ENCODE data around the gene SPACA4.

Gene SPACA4

GRCh38 chr19:48578891-48579290 is 27.7 kb upstream of the SPACA4 start:
- H3K4me1 Mint-ChIP-seq (ENCODE audit: low read depth in 2 of 2): no peaks in the 10 kb centered on the region
- peaks cover 3% of the 10 kb centered on the region for H3K36me3 Mint-ChIP-seq (ENCODE audit: insufficient read depth)
- no peak overlapping the region for H3K4me3 Mint-ChIP-seq
- H3K27me3 Mint-ChIP-seq: no peaks in the 10 kb centered on the region
- no peak overlapping the region for H3K27ac Mint-ChIP-seq
- no peaks in the 10 kb centered on the region for H3K9me3 Mint-ChIP-seq
- DNase-seq (no peak), ATAC-seq (replicated peaks) (no peak)

GRCh38 chr19:48582168-48582567 is 24.4 kb upstream of the SPACA4 start:
- peaks cover 4 to 6% of the 10 kb centered on the region in 2 donors for H3K4me1 Mint-ChIP-seq (ENCODE audit: low read depth in 2 of 2)
- ATAC-seq (replicated peaks) (no peak), DNase-seq (no peak)
- H3K27me3 Mint-ChIP-seq: peaks cover 0 to 6% of the 10 kb centered on the region in 2 donors
- peaks cover 3% of the 10 kb centered on the region for H3K36me3 Mint-ChIP-seq (ENCODE audit: insufficient read depth)
- no peaks in the 10 kb centered on the region for H3K9me3 Mint-ChIP-seq
- no peak overlapping the region for H3K27ac Mint-ChIP-seq
- H3K4me3 Mint-ChIP-seq: no peak overlapping the region

- Mint-ChIP-seq H3K27me3 (peaks cover 0 to 12% of the 10 kb centered on the region in 2 donors), H3K27ac (no peak overlapping the region), H3K9me3 (no peaks in the 10 kb centered on the region), H3K4me3 (no peak overlapping the region), H3K36me3 (ENCODE audit: insufficient read depth) (peaks cover 4% of the 10 kb centered on the region), H3K4me1 (ENCODE audit: low read depth in 2 of 2) (peaks cover 15 to 16% of the 10 kb centered on the region in 2 donors)
- DNase-seq (no peak), ATAC-seq (replicated peaks) (no peak)
Measured at GRCh38 chr19:48587387-48587786, 19.2 kb upstream of the SPACA4 start.

GRCh38 chr19:48588670-48589401 is 17.7 kb upstream of the SPACA4 start:
- H3K27ac Mint-ChIP-seq: peak overlapping the region; percentile 67 to 89
- H3K4me3 Mint-ChIP-seq: peak overlapping the region; percentile 79 to 83
- H3K36me3 Mint-ChIP-seq (ENCODE audit: insufficient read depth): peaks cover 5% of the 10 kb centered on the region

GRCh38 chr19:48591021-48591420 is 15.5 kb upstream of the SPACA4 start:
- peaks cover 0 to 6% of the 10 kb centered on the region in 2 donors for H3K27me3 Mint-ChIP-seq
- no peaks in the 10 kb centered on the region for H3K9me3 Mint-ChIP-seq
- H3K4me3 Mint-ChIP-seq: no peak overlapping the region
- DNase-seq (no peak), ATAC-seq (replicated peaks) (no peak)
- H3K27ac Mint-ChIP-seq: peak overlapping the region in 1 of 2 donors; percentile 91
- H3K36me3 Mint-ChIP-seq (ENCODE audit: insufficient read depth): peaks cover 8% of the 10 kb centered on the region
- peaks cover 13 to 18% of the 10 kb centered on the region in 2 donors for H3K4me1 Mint-ChIP-seq (ENCODE audit: low read depth in 2 of 2)

More at GRCh38 chr19:48588670-48589401, 17.7 kb upstream of the SPACA4 start:
- H3K27me3 Mint-ChIP-seq: peaks cover 0 to 12% of the 10 kb centered on the region in 2 donors
- DNase-seq (peak; percentile 88 to 89 (median 89)), ATAC-seq (replicated peaks) (peak; percentile 92)
- H3K4me1 Mint-ChIP-seq (ENCODE audit: low read depth in 2 of 2): peaks cover 15 to 16% of the 10 kb centered on the region in 2 donors
- no peaks in the 10 kb centered on the region for H3K9me3 Mint-ChIP-seq

- H3K4me3 Mint-ChIP-seq: peak overlapping the region; percentile 9 to 40
Measured at GRCh38 chr19:48595171-48595570, 11.4 kb upstream of the SPACA4 start.

GRCh38 chr19:48595833-48596232 is 10.7 kb upstream of the SPACA4 start:
- DNase-seq (no peak), ATAC-seq (replicated peaks) (no peak)
- peak overlapping the region; percentile 27 to 40 for H3K4me3 Mint-ChIP-seq
- H3K27ac Mint-ChIP-seq: peak overlapping the region; percentile 39 to 76
- peaks cover 0 to 8% of the 10 kb centered on the region in 2 donors for H3K27me3 Mint-ChIP-seq
- peaks cover 4 to 15% of the 10 kb centered on the region in 2 donors for H3K4me1 Mint-ChIP-seq (ENCODE audit: low read depth in 2 of 2)
- H3K36me3 Mint-ChIP-seq (ENCODE audit: insufficient read depth): peaks cover 4% of the 10 kb centered on the region
- no peaks in the 10 kb centered on the region for H3K9me3 Mint-ChIP-seq

More at GRCh38 chr19:48595171-48595570, 11.4 kb upstream of the SPACA4 start:
- Mint-ChIP-seq H3K4me1 (ENCODE audit: low read depth in 2 of 2) (peaks cover 4 to 15% of the 10 kb centered on the region in 2 donors), H3K36me3 (ENCODE audit: insufficient read depth) (peaks cover 4% of the 10 kb centered on the region), H3K27me3 (peaks cover 0 to 8% of the 10 kb centered on the region in 2 donors), H3K27ac (peak overlapping the region in 1 of 2 donors; percentile 39), H3K9me3 (no peaks in the 10 kb centered on the region)
- no peak for ATAC-seq (replicated peaks)
- DNase-seq: no peak

- H3K4me3 Mint-ChIP-seq: peak overlapping the region in 1 of 2 donors; percentile 40
Measured at GRCh38 chr19:48596237-48596636, 10.3 kb upstream of the SPACA4 start.

GRCh38 chr19:48596679-48597465 is 9.7 kb upstream of the SPACA4 start:
- peaks cover 4 to 14% of the 10 kb centered on the region in 2 donors for H3K4me1 Mint-ChIP-seq (ENCODE audit: low read depth in 2 of 2)
- peak; percentile 97 for ATAC-seq (replicated peaks)
- peak overlapping the region; percentile 58 to 91 for H3K27ac Mint-ChIP-seq
- peak overlapping the region; percentile 58 to 68 for H3K4me3 Mint-ChIP-seq
- no peaks in the 10 kb centered on the region for H3K9me3 Mint-ChIP-seq
- peak in 2 of 3 experiments; percentile 29 to 35 for DNase-seq
- peaks cover 4% of the 10 kb centered on the region for H3K36me3 Mint-ChIP-seq (ENCODE audit: insufficient read depth)
- H3K27me3 Mint-ChIP-seq: peaks cover 0 to 8% of the 10 kb centered on the region in 2 donors

More at GRCh38 chr19:48596237-48596636, 10.3 kb upstream of the SPACA4 start:
- peaks cover 4 to 15% of the 10 kb centered on the region in 2 donors for H3K4me1 Mint-ChIP-seq (ENCODE audit: low read depth in 2 of 2)
- H3K9me3 Mint-ChIP-seq: no peaks in the 10 kb centered on the region
- DNase-seq: no peak
- peaks cover 4% of the 10 kb centered on the region for H3K36me3 Mint-ChIP-seq (ENCODE audit: insufficient read depth)
- H3K27ac Mint-ChIP-seq: peak overlapping the region; percentile 76 to 91
- peaks cover 0 to 8% of the 10 kb centered on the region in 2 donors for H3K27me3 Mint-ChIP-seq
- no peak for ATAC-seq (replicated peaks)

- ATAC-seq (replicated peaks): no peak
- Mint-ChIP-seq H3K4me3 (no peak overlapping the region), H3K27ac (peak overlapping the region in 1 of 2 donors; percentile 11), H3K4me1 (ENCODE audit: low read depth in 2 of 2) (peaks cover 4 to 11% of the 10 kb centered on the region in 2 donors), H3K27me3 (peaks cover 0 to 8% of the 10 kb centered on the region in 2 donors), H3K9me3 (no peaks in the 10 kb centered on the region), H3K36me3 (ENCODE audit: insufficient read depth) (no peaks in the 10 kb centered on the region)
- no peak for DNase-seq
Measured at GRCh38 chr19:48598996-48599700, 7.4 kb upstream of the SPACA4 start.

GRCh38 chr19:48600679-48601417 is 5.7 kb upstream of the SPACA4 start:
- H3K4me1 Mint-ChIP-seq (ENCODE audit: low read depth in 2 of 2): peaks cover 0 to 7% of the 10 kb centered on the region in 2 donors
- H3K36me3 Mint-ChIP-seq (ENCODE audit: insufficient read depth): no peaks in the 10 kb centered on the region
- peaks cover 0 to 8% of the 10 kb centered on the region in 2 donors for H3K27me3 Mint-ChIP-seq
- DNase-seq (no peak), ATAC-seq (replicated peaks) (no peak)
- H3K4me3 Mint-ChIP-seq: no peak overlapping the region
- no peak overlapping the region for H3K27ac Mint-ChIP-seq
- H3K9me3 Mint-ChIP-seq: no peaks in the 10 kb centered on the region

- peaks cover 0 to 8% of the 10 kb centered on the region in 2 donors for H3K27me3 Mint-ChIP-seq
- DNase-seq (no peak), ATAC-seq (replicated peaks) (no peak)
- no peaks in the 10 kb centered on the region for H3K4me1 Mint-ChIP-seq (ENCODE audit: low read depth in 2 of 2)
- H3K9me3 Mint-ChIP-seq: no peaks in the 10 kb centered on the region
- H3K27ac Mint-ChIP-seq: no peak overlapping the region
- H3K36me3 Mint-ChIP-seq (ENCODE audit: insufficient read depth): no peaks in the 10 kb centered on the region
- H3K4me3 Mint-ChIP-seq: no peak overlapping the region
Measured at GRCh38 chr19:48603001-48603400, 3.5 kb upstream of the SPACA4 start.

Data from effector memory CD8-positive, alpha-beta T cell (primary cell).